Kidney tubule cell (primary cell): ENCODE data around the gene FBN3.
"Not testable (repeated sequence)": the region's sequence is repeated elsewhere in the genome, so short reads cannot be mapped to it uniquely, and the experiment has no call there.

Source experiments
- DNase-seq: peaks from one replicate; pipeline ENCODE4 v3.0.0-alpha.2; 2018; ENCODE audit warnings: low spot score

The FBN3 gene

GRCh38 chr19:8117991-8118390, 31.4 kb downstream of the FBN3 start:
- no peak for DNase-seq

DNA sequence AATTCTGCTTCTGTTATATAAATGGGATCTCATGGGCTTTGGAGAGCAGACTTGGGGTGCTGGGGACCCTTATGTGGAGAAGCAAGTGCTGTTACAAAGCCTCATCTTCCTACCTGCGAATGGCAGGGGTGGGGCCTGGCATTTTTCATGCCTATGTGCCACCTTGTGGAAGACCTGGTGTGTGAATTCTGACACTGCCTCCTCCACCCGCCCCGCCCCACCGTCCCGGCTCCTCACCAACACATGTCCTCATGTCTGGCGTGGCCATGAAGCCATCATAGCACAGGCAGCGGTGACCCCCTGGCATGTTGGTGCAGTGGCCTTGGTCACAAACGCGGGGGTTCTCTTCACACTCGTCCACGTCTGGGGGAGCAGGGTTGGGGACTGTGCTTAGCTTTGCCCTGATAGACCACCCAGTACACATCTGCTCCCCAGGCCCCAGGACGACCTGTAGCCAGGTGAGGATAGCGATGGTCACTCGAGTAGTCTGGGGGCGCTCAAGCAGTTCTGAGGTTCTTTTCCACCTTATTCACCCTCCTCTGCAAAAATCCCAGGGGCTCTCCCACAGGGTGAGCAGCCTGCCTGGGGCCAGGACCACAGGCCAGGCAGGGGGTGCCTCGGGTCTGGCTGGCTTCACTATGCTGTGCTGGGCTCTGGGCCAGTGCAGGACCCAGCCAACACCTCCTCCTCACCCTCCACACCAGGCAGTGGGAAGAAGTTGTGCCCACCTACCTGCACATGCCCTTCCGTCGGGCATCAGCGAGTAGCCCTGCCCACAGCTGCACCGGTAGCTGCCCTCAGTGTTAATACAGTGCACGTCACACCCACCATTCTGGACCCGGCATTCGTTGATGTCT, 32.7 kb downstream of the FBN3 start:
- no peak for DNase-seq

- DNase-seq = no peak
These were observed 33.5 kb downstream of the FBN3 start for GRCh38 chr19:8115805-8116396.

DNA sequence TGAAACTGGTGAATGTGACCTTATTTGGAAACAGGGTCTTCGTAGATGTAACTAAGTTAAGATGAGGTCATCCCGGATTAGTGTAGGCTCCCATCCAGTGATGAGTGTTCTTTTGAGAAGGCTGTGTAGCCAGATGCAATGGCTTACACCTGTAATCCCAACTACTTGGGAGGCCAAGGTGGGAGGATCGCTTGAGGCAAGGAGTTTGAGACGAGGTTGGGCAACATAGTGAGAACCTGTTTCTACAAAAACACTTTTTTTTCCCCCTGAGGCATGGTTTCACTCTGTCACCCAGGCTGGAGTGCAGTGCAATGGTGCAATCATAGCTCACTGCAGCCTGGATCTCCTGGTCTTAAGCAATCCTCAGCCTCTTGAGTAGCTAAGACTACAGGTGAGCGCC, 36.4 kb downstream of the FBN3 start:
- no peak for DNase-seq

DNA sequence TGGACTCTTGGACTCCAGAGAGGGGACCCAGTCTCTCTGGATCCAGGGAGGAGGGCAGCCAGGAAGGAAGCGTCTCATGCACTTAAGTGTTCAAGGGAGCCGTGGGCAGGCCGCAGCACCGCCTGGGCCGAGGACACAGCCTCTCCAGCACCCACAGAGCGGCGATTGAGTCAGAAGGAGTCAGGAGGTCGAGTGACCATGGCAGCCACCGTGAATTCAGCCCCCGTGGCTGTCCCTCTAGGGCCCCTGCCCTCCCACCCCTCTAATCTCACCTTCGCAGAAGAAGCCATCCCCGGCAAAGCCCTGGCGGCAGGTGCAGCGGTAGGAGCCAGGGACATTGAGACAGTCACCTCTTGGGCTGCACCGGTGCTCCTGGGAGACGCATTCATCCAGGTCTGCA, 38.0 kb downstream of the FBN3 start:
- no peak for DNase-seq

DNA sequence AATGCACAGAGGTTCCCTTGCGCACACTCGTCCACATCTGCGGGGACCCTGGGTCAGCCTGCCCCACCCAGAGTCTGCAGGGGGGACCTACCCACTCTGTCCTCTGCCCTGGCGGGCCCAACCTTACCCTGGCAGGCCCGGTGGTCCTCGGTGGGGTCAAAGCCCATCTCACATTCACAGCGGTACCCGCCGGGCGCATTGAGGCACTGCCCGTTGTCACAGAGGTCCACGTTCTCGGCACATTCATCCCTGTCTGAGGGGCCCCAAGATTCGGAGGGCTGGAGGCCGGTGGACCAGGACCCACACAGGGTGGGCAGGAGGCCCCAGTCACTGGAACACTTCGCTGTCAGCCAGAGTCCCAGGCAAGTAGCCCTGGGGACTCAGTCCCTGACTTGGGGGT, 38.5 kb downstream of the FBN3 start:
- no peak for DNase-seq

DNA sequence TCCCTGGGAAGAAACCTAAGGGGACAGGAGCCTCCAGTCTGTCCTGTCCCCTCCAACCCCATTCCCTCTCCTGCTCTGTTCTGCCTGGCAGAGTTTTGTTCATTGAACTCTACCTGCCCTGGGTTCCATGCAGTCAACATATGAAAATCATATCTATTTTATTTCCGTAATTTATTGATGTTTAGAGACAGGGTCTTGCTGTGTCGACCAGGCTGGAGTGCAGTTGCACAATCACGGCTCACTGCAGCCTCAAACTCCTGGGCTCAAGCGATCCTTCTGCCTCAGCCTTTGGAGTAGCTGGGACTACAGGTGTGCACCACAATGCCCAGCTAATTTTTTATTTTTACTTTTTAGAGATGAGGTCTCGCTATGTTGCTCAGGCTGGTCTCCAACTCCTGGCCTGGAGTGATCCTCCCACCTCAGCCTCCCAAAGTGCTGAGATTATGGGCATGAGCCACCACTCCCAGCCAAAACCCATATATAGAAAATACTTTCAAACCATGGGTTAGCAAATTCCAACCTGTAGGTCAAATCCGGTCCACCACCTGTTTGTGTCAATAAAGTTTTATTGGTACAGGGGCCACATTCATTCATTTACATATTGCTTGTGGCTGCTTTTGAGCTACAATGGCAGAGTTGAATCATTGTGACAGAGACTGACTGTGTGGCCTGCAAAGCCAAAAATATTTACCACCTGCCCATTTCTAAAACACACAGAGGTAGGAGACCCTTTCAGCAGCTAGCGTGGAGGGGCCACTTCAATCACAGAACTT, 39.3 kb downstream of the FBN3 start:
- no peak for DNase-seq

DNA sequence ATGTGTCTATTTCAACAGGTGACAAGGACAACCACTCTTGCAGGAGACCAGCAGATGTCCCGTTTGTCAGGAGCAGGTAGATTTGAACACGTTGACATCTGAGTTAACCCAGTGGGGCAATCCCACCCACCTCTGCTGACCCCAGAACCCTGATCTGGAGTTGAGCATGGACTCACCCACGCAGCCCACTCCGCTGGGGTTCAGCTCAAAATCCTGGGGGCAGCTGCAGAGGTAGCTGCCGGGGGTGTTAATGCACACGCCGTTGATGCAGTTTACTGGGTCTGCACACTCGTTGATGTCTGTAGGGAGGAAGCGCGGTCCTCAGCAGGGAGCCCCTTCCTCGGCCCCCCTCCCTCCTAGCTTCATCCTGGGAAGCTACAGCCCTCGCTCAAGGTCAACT, 39.9 kb downstream of the FBN3 start:
- DNase-seq = no peak

GRCh38 chr19:8108560-8109445, 40.6 kb downstream of the FBN3 start:
- DNase-seq = no peak

- DNase-seq = no peak
These were observed 42.0 kb downstream of the FBN3 start for GRCh38 chr19:8107301-8107903.

DNA sequence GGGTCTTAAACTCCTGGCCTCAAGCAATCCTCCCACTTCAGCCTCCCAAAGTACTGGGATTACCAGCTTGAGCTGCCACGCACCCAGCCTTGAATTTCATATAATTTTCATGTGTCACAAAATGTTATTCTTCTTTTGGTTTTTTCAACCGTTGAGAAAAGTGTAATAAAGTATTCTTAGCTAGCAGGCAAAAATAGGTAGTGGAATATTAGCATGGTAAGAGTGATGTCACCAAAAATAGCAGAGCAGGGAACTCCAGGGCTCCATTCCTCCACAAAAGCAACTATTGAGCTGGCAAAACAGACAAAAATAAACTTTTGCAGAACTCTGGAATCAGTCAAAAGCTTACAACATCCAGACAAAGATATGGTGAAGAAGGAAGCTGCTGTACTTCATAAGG, 43.9 kb downstream of the FBN3 start:
- no peak for DNase-seq

- not testable (repeated sequence) for DNase-seq
These were observed 47.5 kb downstream of the FBN3 start for GRCh38 chr19:8101910-8102309.

DNA sequence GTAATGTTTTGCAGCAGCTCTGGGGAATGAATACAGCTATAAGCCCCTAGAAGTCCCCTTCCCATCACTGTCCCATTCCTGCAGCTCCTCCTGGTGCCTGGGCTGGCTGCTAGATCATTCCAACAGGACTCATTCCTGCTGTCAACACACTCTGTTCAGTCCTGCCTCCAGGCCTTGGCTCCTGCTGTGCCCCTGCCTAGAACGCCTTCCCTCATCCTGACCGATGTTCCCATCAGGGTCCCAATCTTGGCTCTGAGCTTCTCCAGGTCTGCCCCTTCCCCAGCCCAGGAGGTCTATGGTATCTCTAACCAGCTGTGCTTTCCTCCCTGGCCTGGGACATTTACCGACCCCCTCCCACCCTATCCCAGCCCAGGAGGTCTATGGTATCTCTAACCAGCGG, 48.1 kb downstream of the FBN3 start:
- DNase-seq = no peak

GRCh38 chr19:8097681-8098567, 51.5 kb downstream of the FBN3 start:
- no peak for DNase-seq

GRCh38 chr19:8097198-8097597, 52.2 kb downstream of the FBN3 start:
- DNase-seq = no peak

DNA sequence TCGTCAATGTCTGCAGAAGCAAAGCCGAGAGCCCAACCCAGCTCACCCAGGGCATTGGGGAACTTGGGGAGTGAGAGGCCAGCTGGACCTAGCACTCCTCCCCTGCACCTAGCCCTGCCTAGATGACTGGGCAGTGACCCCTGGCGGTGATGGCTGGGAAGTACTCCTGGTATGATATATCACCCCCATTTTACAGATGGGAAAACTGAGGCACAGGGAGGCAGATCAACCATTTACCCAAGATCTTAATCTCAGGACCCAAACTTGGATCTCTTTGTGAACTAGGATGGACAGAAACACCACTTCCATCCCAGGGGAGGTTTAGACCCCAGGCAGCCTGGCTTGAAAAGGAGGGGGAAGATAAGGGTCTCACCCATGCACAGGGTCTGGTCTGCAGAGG, 53.3 kb downstream of the FBN3 start:
- DNase-seq = no peak

GRCh38 chr19:8095354-8095886, 54.0 kb downstream of the FBN3 start:
- DNase-seq = no peak

GRCh38 chr19:8094336-8094735, 55.1 kb downstream of the FBN3 start:
- DNase-seq = no peak

- no peak for DNase-seq
These were observed 55.7 kb downstream of the FBN3 start for GRCh38 chr19:8093740-8094139.

- no peak for DNase-seq
These were observed 58.4 kb downstream of the FBN3 start for GRCh38 chr19:8090950-8091349.
